ENCODE data around the gene CMTM4. TPM values are rescaled to one million over a fixed set of nuclear protein-coding genes. Genes with fewer than 3 reads are reported as not detected.

Gene CMTM4
- total RNA-seq, 4 donors from 2014 or later: 12.7 to 21.2 (median 17.2) TPM

- Histone ChIP-seq H3K36me3 (no peaks in the 10 kb centered on the region), H3K4me3 (no peak overlapping the region), H3K27me3 (no peaks in the 10 kb centered on the region), H3K27ac (no peak overlapping the region), H3K4me1 (no peaks in the 10 kb centered on the region), H3K9me3 (no peaks in the 10 kb centered on the region)
- TF ChIP-seq CTCF (IDR thresholded peaks at IDR 0.05) (no peak), POLR2AphosphoS5 (IDR thresholded peaks at IDR 0.05) (no peak), POLR2A (IDR thresholded peaks at IDR 0.05) (no peak), EP300 (IDR thresholded peaks at IDR 0.05) (no peak)
- whole genome bisulfite sequencing, 2 donors (ENCODE audit: low coverage in 1 of 2): 83 to 93% methylated on average over 1 to 3 of the region's 3 CpGs
- no peak for ATAC-seq
Measured at GRCh38 chr16:66640724-66641314, 55.7 kb downstream of the CMTM4 start.

GRCh38 chr16:66639091-66639885 is 57.3 kb downstream of the CMTM4 start:
- H3K4me1 ChIP-seq: no peaks in the 10 kb centered on the region
- TF ChIP-seq POLR2AphosphoS5 (IDR thresholded peaks at IDR 0.05) (no peak), CTCF (IDR thresholded peaks at IDR 0.05) (no peak), EP300 (IDR thresholded peaks at IDR 0.05) (no peak), POLR2A (IDR thresholded peaks at IDR 0.05) (no peak)
- ATAC-seq: no peak
- WGBS, 2 donors (ENCODE audit: low coverage in 1 of 2): 81 to 87% methylated on average over 5 to 6 of the region's 6 CpGs
- H3K27ac ChIP-seq: no peak overlapping the region
- H3K27me3 ChIP-seq: no peaks in the 10 kb centered on the region
- no peak overlapping the region for H3K4me3 ChIP-seq
- H3K9me3 ChIP-seq: no peaks in the 10 kb centered on the region
- peaks cover 0 to 8% of the 10 kb centered on the region in 2 donors for H3K36me3 ChIP-seq

GRCh38 chr16:66637806-66638205 is 58.7 kb downstream of the CMTM4 start:
- H3K4me3 ChIP-seq: no peak overlapping the region
- H3K4me1 ChIP-seq: no peaks in the 10 kb centered on the region
- H3K36me3 ChIP-seq: peaks cover 0 to 14% of the 10 kb centered on the region in 2 donors
- TF ChIP-seq EP300 (IDR thresholded peaks at IDR 0.05): no peak
- no peak for TF ChIP-seq CTCF (IDR thresholded peaks at IDR 0.05)
- TF ChIP-seq POLR2AphosphoS5 (IDR thresholded peaks at IDR 0.05): no peak
- no peak for TF ChIP-seq POLR2A (IDR thresholded peaks at IDR 0.05)
- no peaks in the 10 kb centered on the region for H3K9me3 ChIP-seq
- no peak overlapping the region for H3K27ac ChIP-seq
- no peak for ATAC-seq
- 90 to 97% methylated on average over 2 to 3 of the region's 3 CpGs for WGBS, 2 donors (ENCODE audit: low coverage in 1 of 2)
- no peaks in the 10 kb centered on the region for H3K27me3 ChIP-seq

GRCh38 chr16:66636199-66636598 is 60.3 kb downstream of the CMTM4 start:
- H3K4me3 ChIP-seq: no peak overlapping the region
- H3K36me3 ChIP-seq: peaks cover 0 to 14% of the 10 kb centered on the region in 2 donors
- TF ChIP-seq POLR2AphosphoS5 (IDR thresholded peaks at IDR 0.05) (no peak), POLR2A (IDR thresholded peaks at IDR 0.05) (no peak), CTCF (IDR thresholded peaks at IDR 0.05) (no peak), EP300 (IDR thresholded peaks at IDR 0.05) (no peak)
- H3K27ac ChIP-seq: no peak overlapping the region
- H3K4me1 ChIP-seq: no peaks in the 10 kb centered on the region
- no peaks in the 10 kb centered on the region for H3K27me3 ChIP-seq
- 73 to 92% methylated on average over 2 to 5 of the region's 5 CpGs for whole genome bisulfite sequencing, 2 donors (ENCODE audit: low coverage in 1 of 2)
- H3K9me3 ChIP-seq: no peaks in the 10 kb centered on the region
- ATAC-seq: no peak

GRCh38 chr16:66635406-66635805 is 61.1 kb downstream of the CMTM4 start:
- H3K36me3 ChIP-seq: peaks cover 0 to 14% of the 10 kb centered on the region in 2 donors
- no peaks in the 10 kb centered on the region for H3K9me3 ChIP-seq
- no peak for ATAC-seq
- WGBS, 2 donors (ENCODE audit: low coverage in 1 of 2): no CpG with 5 or more reads among the region's 6 CpGs
- no peak overlapping the region for H3K27ac ChIP-seq
- no peak for TF ChIP-seq CTCF (IDR thresholded peaks at IDR 0.05)
- no peak for TF ChIP-seq POLR2A (IDR thresholded peaks at IDR 0.05)
- TF ChIP-seq POLR2AphosphoS5 (IDR thresholded peaks at IDR 0.05): no peak
- no peak for TF ChIP-seq EP300 (IDR thresholded peaks at IDR 0.05)
- no peaks in the 10 kb centered on the region for H3K27me3 ChIP-seq
- no peaks in the 10 kb centered on the region for H3K4me1 ChIP-seq
- no peak overlapping the region for H3K4me3 ChIP-seq

Data from gastroesophageal sphincter (tissue), 4 donors.